Aorta (tissue), 5 donors: Measurements from ENCODE around the gene RAD50. TPM values are rescaled to one million over a fixed set of nuclear protein-coding genes. Genes with fewer than 3 reads are reported as not detected.

Experiments used
- ATAC-seq: fragments of 200-7000 bp; cut with Tn5 transposase; one replicate; pipeline ENCODE4 v1.9.1; 2022; ENCODE audit warnings: moderate library complexity; ENCODE audit not compliant: low FRiP score
- DNase-seq, 2 donors: peaks; one replicate each; pipeline ENCODE4 v3.0.0-alpha.2; 2020
- H3K27ac ChIP-seq, 2 donors: one replicate each; pipeline ENCODE4 v1.5.1; 2013; ENCODE audit warnings: low read length in 2 of 2, mild to moderate bottlenecking in 2 of 2, moderate library complexity in 2 of 2, control low read depth in 1 of 2, inconsistent platforms in 1 of 2, low read depth in 1 of 2
- H3K27me3 ChIP-seq, 2 donors: one replicate each; pipeline ENCODE4 v1.6.1; 2013; ENCODE audit warnings: control low read depth in 1 of 2, low read length in 1 of 2, mild to moderate bottlenecking in 1 of 2, moderate library complexity in 1 of 2; ENCODE audit not compliant: insufficient read depth in 2 of 2, control insufficient read depth in 1 of 2
- H3K36me3 ChIP-seq, 2 donors: one replicate each; pipeline ENCODE4 v1.6.1; 2013; ENCODE audit warnings: control low read depth in 1 of 2, low read length in 1 of 2, mild to moderate bottlenecking in 1 of 2; ENCODE audit not compliant: insufficient read depth in 2 of 2, control insufficient read depth in 1 of 2
- H3K4me1 ChIP-seq, 2 donors: one replicate each; pipeline ENCODE4 v1.6.1; 2013; ENCODE audit warnings: low read length in 2 of 2, control low read depth in 1 of 2, mild to moderate bottlenecking in 1 of 2, moderate library complexity in 1 of 2; ENCODE audit not compliant: insufficient read depth in 2 of 2, control insufficient read depth in 1 of 2
- H3K4me3 ChIP-seq, 2 donors: one replicate each; pipeline ENCODE4 v1.5.1; 2013; ENCODE audit warnings: low read length in 2 of 2, control low read depth in 1 of 2, mild to moderate bottlenecking in 1 of 2
- H3K9me3 ChIP-seq: one replicate; pipeline ENCODE4 v1.6.1; 2013; ENCODE audit warnings: mild to moderate bottlenecking, low read length; ENCODE audit not compliant: control insufficient read depth
- WGBS, 2 donors: extraction: QIAGEN DNeasy Blood & Tissue Kit; methylation state at CpG; one replicate each; pipeline ENCODE4 v1.1.7; 2013; 5-methylcytosine and 5-hydroxymethylcytosine counted together
- intact Hi-C, 2 donors: fragments of 100-400 bp; cut with DNase I; formaldehyde crosslinking; loops; one replicate each; pipeline versions ENCODE4 v1.14.2 to v1.15.0; 2022
- polyA plus RNA-seq, 2 donors: library from polyadenylated mRNA; stranded (reverse); fragments of 200-250 nt; gene quantifications; one replicate each; pipeline ENCODE4 v1.2.3, GENCODE V29; 2013
- total RNA-seq, 2 donors: library from RNA; stranded (reverse); fragmentation: NEBNext Ultra II Directional; extraction: Animal tissue kit (Norgen Biotek cat#: 25700); gene quantifications; one replicate each; pipeline ENCODE4 v1.2.1, GENCODE V29; 2021
- donor health status: healthy with polysubstance abuse.
- donor health status: Bipolar disorder and iron deficiency.
- donor health status: DM: no; HTN: no; CAD: no.
- donor health status: DM: no; HTN: no; CAD: no.
- donor health status: DM: yes; HTN: yes; CAD: no.

RAD50 gene
- total and polyA plus RNA-seq, 4 donors: 6.1 to 36.3 (median 19.8) TPM

- Histone ChIP-seq H3K36me3 (no peaks in the 10 kb centered on the region), H3K27ac (no peak overlapping the region), H3K27me3 (no peaks in the 10 kb centered on the region), H3K4me1 (no peaks in the 10 kb centered on the region), H3K9me3 (no peaks in the 10 kb centered on the region), H3K4me3 (no peak overlapping the region)
- WGBS, 2 donors: 97 to 98% methylated on average over 2 of the region's 2 CpGs
- intact Hi-C loops: loop anchor here (10.0 kb wide), 2 partner anchors 177 to 187 kb away; no protein-coding TSS in a partner anchor
- no peak for DNase-seq
- no peak for ATAC-seq
Observed at GRCh38 chr5:132528021-132528420, 28.8 kb upstream of the RAD50 start.

- no peaks in the 10 kb centered on the region for H3K4me1 ChIP-seq
- no peaks in the 10 kb centered on the region for H3K9me3 ChIP-seq
- 86 to 87% methylated on average over 6 of the region's 6 CpGs for WGBS, 2 donors
- DNase-seq (no peak), ATAC-seq (no peak)
- no peak overlapping the region for H3K27ac ChIP-seq
- no peaks in the 10 kb centered on the region for H3K36me3 ChIP-seq
- intact Hi-C loops: loop anchor here (10.0 kb wide), 2 partner anchors 176 to 186 kb away; no protein-coding TSS in a partner anchor
- no peak overlapping the region for H3K4me3 ChIP-seq
- H3K27me3 ChIP-seq: no peaks in the 10 kb centered on the region
Observed at GRCh38 chr5:132528866-132529634, 27.7 kb upstream of the RAD50 start.

GRCh38 chr5:132530946-132531345, 25.8 kb upstream of the RAD50 start:
- Histone ChIP-seq H3K9me3 (no peaks in the 10 kb centered on the region), H3K27me3 (no peaks in the 10 kb centered on the region), H3K27ac (no peak overlapping the region), H3K36me3 (no peaks in the 10 kb centered on the region), H3K4me3 (no peak overlapping the region), H3K4me1 (no peaks in the 10 kb centered on the region)
- ATAC-seq (no peak), DNase-seq (no peak)
- intact Hi-C loops: no loop called here
- WGBS, 2 donors: 78 to 80% methylated on average over 4 of the region's 4 CpGs

- H3K4me1 ChIP-seq: no peaks in the 10 kb centered on the region
- intact Hi-C loops: no loop called here
- ATAC-seq: no peak
- DNase-seq: no peak
- 77 to 78% methylated on average over 4 of the region's 4 CpGs for WGBS, 2 donors
- H3K27ac ChIP-seq: no peak overlapping the region
- no peaks in the 10 kb centered on the region for H3K36me3 ChIP-seq
- no peaks in the 10 kb centered on the region for H3K9me3 ChIP-seq
- H3K4me3 ChIP-seq: no peak overlapping the region
- no peaks in the 10 kb centered on the region for H3K27me3 ChIP-seq
Observed at GRCh38 chr5:132539716-132540115, 17.1 kb upstream of the RAD50 start.

GRCh38 chr5:132540149-132540548, 16.6 kb upstream of the RAD50 start:
- 79 to 81% methylated on average over 5 of the region's 5 CpGs for WGBS, 2 donors
- Histone ChIP-seq H3K27me3 (no peaks in the 10 kb centered on the region), H3K9me3 (no peaks in the 10 kb centered on the region), H3K4me1 (no peaks in the 10 kb centered on the region), H3K4me3 (no peak overlapping the region), H3K36me3 (no peaks in the 10 kb centered on the region), H3K27ac (no peak overlapping the region)
- intact Hi-C loops: no loop called here
- ATAC-seq (no peak), DNase-seq (no peak)

GRCh38 chr5:132540764-132541163, 16.0 kb upstream of the RAD50 start:
- no peak for DNase-seq
- no peak overlapping the region for H3K27ac ChIP-seq
- H3K36me3 ChIP-seq: no peaks in the 10 kb centered on the region
- no peaks in the 10 kb centered on the region for H3K9me3 ChIP-seq
- no peak overlapping the region for H3K4me3 ChIP-seq
- H3K4me1 ChIP-seq: no peaks in the 10 kb centered on the region
- intact Hi-C loops: no loop called here
- 88 to 91% methylated on average over 4 of the region's 4 CpGs for WGBS, 2 donors
- no peaks in the 10 kb centered on the region for H3K27me3 ChIP-seq
- ATAC-seq: no peak

GRCh38 chr5:132543472-132544201, 13.1 kb upstream of the RAD50 start, which contains the start of gene IL5:
TSS of gene IL5 (minus strand) at chr5:132543522. CDS start at chr5:132543478, 44 bp downstream.
- Histone ChIP-seq H3K9me3 (no peaks in the 10 kb centered on the region), H3K36me3 (no peaks in the 10 kb centered on the region), H3K27me3 (no peaks in the 10 kb centered on the region), H3K27ac (no peak within 1 kb of the TSS), H3K4me1 (no peaks in the 10 kb centered on the region), H3K4me3 (no peak within 1 kb of the TSS)
- intact Hi-C loops: no loop called here
- DNase-seq (no peak), ATAC-seq (no peak)
- 86 to 88% methylated on average over 7 of the region's 7 CpGs for WGBS, 2 donors

GRCh38 chr5:132546108-132546507, 10.7 kb upstream of the RAD50 start:
- Histone ChIP-seq H3K36me3 (no peaks in the 10 kb centered on the region), H3K27me3 (no peaks in the 10 kb centered on the region), H3K4me3 (no peak overlapping the region), H3K27ac (no peak overlapping the region), H3K9me3 (no peaks in the 10 kb centered on the region), H3K4me1 (no peaks in the 10 kb centered on the region)
- intact Hi-C loops: no loop called here
- WGBS, 2 donors: 97 to 100% methylated on average over 2 of the region's 2 CpGs
- ATAC-seq (no peak), DNase-seq (no peak)

- intact Hi-C loops: no loop called here
- no peaks in the 10 kb centered on the region for H3K27me3 ChIP-seq
- H3K9me3 ChIP-seq: no peaks in the 10 kb centered on the region
- no peak for DNase-seq
- ATAC-seq: no peak
- H3K36me3 ChIP-seq: no peaks in the 10 kb centered on the region
- no peak overlapping the region for H3K4me3 ChIP-seq
- WGBS, 2 donors: 83 to 87% methylated on average over 2 of the region's 2 CpGs
- H3K4me1 ChIP-seq: no peaks in the 10 kb centered on the region
- no peak overlapping the region for H3K27ac ChIP-seq
Observed at GRCh38 chr5:132547269-132547668, 9.5 kb upstream of the RAD50 start.
